HS-5 (cell line): Measurements from ENCODE around the gene PDZD7.
"Not testable (repeated sequence)": the region's sequence is repeated elsewhere in the genome, so short reads cannot be mapped to it uniquely, and the experiment has no call there.

Experiments used
- DNase-seq: peaks from one replicate; pipeline ENCODE4 v3.0.0-alpha.2; 2012; ENCODE audit warnings: low read depth

Gene PDZD7

GRCh38 chr10:100982916-100983830, 47.8 kb downstream of the PDZD7 start:
- no peak for DNase-seq

DNA sequence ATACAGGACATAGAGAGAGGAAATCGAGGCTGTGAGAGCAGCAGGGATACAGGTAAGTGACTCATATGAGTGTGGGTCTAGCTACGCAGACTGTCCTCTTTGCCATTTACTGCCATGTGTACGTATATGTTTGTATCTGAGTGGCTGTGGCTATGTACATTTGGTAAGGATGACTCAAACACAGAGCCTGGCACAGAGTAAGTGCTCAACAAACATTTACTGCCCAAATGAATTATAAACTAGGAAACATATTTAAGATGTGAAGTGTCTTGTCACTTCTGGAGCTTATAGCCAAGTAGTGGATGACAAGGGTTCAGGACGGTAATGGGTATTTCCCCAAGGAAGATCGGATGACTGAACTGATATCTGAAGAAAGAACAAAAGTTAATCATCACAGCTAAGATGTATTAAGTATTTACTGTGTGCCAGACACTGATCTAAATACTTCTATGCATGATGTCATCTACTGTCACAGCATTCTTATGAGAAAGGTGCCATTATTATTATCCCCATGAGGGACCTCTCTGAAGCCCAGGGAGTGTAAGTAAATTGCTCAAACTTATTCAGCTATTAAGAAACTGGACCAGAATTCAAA, 49.7 kb downstream of the PDZD7 start:
- DNase-seq, result no peak

DNA sequence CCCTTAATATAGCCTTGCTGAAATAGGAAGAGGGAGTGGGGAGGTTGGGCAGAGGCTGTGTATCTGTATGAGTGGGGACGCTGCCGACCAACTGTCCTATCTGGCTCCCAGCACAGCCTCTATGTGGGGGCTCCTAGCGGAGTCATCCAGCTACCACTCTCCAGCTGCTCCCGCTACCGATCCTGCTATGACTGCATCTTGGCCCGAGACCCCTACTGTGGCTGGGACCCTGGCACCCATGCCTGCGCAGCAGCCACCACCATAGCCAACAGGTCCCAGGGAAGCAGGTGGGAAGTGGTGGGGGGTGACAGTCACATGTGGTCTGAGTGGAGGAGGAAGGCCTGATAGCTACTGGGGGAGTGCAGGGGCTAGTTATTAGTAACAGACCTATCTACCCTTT, 50.2 kb downstream of the PDZD7 start:
- DNase-seq, result no peak

DNA sequence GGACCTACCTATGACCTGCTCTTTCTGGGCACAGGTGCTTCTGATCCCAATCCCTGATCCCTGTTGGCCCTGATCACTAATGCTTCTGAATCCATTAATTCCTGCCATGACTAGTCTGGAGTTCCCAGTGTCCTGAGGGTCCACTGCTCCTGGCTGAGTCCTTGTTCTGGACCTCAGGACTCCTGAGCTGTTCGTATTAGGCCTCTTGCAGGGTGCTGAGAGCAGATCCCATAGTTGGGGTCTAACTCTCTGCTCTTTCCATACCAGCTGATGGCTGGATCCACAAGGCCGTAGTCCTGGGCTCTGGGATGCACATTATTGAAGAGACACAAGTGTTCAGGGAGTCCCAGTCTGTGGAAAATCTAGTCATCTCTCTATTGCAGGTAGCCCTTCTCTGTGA, 50.6 kb downstream of the PDZD7 start:
- no peak for DNase-seq

DNA sequence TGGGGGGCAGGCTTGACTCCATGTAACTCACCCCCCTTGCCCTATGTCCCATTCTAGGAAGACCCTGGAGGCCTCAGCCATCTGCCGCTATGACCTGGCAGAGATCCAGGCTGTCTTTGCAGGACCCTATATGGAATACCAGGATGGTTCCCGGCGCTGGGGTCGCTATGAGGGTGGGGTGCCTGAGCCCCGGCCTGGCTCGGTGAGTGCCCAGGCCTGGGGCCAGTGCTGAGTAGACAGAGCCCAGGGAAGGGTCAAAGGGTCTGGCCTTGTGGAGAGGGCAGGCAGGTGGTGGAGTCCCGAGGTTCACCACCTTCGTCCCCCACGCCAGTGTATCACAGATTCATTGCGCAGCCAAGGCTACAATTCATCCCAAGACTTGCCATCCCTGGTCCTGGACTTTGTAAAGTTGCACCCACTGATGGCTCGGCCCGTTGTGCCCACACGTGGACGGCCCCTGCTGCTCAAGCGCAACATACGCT, 51.1 kb downstream of the PDZD7 start:
- DNase-seq, result no peak

- DNase-seq, result no peak
Measured at GRCh38 chr10:100978901-100979195, 52.1 kb downstream of the PDZD7 start.

DNA sequence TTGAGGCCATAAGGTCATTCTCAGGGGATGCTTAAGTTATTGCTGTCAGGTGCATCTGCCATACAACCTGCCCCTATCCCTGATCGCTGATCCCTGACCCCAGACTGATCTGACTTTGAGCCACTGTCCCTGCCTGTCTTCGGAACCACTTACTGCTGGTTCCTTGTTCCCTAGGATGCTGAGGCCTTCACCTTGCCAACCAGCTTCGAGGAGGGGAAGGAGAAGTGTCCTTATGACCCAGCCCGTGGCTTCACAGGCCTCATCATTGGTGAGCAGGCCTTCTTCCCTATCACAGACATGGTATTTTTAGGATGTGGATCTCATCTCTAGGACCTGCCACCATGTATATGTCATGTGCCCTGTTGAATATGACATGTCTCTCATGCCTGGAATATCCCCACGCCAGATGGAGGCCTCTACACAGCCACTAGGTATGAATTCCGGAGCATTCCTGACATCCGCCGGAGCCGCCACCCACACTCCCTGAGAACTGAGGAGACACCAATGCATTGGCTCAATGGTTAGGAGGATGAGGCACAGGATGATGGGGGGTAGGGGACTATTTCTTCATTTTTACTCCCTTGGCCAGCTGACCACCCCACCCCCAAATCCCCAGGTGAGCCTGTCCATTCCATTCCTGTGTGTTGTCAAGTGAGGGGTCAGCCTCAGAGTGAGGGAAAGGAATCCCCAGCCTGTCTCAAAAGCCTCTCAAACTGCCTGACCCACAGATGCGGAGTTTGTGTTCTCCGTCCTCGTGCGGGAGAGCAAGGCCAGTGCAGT, 52.6 kb downstream of the PDZD7 start:
- DNase-seq, result no peak

DNA sequence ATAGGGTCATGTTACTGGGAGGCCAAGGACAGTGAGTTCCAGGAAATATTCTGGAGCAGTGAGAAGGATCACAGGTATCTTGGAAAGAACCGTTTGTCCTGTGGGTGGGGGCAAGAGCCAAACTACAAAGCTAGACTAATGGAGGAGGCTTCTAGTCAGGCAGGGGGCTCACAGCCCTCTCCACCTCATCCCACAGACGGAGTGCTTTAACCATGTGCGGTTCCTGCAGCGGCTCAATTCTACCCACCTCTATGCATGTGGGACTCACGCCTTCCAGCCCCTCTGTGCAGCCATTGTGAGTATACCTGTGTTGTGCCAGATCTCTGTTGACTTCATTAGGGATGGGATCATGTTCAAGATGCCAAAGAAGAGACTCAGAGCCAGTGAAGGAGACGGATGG, 53.5 kb downstream of the PDZD7 start:
- no peak for DNase-seq

GRCh38 chr10:100976906-100977305, 54.0 kb downstream of the PDZD7 start:
- DNase-seq, result no peak

- DNase-seq, result not testable (repeated sequence)
Measured at GRCh38 chr10:100975397-100975796, 55.5 kb downstream of the PDZD7 start.

DNA sequence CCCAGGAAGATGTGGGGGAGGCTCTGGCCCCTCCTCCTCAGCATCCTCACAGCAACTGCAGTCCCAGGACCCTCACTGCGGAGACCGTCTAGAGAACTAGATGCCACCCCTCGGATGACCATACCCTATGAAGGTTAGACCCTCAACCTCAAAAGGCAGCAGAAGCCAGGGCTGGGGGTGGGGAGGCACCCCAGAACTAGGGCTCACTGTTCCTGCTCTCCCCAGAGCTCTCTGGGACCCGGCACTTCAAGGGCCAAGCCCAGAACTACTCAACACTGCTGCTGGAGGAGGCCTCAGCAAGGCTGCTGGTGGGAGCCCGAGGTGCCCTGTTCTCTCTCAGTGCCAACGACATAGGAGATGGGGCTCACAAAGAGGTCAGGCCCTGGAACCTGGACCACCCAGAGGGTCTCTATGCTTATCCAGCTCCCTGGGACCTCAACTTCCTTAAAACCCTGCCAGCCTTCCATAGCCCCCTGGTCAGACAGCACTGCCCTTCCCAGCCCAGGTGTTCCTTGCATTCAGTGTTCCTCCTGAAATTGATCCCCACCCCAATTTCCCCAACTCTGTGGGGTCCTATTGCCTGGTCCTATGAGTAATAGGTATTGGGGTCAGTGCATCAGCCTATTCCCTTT, 57.9 kb downstream of the PDZD7 start:
- DNase-seq, result no peak

DNA sequence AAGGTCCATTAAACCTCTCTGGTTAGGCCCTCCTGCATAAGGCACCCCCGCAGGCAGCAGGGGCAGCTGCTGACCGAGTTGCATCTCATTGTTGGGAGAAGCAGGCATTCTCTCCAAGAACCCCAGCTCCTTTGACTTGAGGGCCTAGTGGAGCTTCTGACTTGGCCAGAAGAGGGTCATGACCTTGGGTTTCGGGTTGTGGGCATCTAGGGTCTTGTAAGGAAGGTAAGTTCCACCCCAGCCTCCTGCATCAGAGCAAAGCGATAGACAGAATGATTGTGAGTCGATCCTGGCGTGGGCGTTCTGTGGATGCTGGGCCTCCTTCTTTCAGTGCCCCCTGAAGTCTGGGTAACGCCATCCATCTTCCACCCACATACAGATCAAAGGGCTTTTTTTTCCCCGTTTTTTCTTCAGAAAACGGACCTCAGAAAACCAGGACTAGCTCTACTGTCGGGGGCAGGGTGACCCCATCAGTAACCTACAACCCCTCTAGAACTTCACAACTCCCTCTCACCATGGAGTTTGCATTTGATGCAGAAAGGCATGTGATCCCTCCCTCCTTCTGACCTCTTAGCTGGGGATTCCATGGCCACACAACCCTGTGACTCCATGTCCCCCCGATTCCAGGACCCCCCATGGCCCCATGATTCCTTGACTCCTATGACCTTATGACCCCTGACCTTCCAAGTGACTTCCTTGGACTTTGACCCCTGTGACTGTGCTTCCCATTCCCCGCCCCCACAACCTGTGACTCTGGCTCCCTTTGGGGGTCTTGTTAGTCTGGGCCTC, 58.6 kb downstream of the PDZD7 start:
- DNase-seq, result no peak

GRCh38 chr10:100970914-100971811, 59.8 kb downstream of the PDZD7 start:
- DNase-seq, result no peak

GRCh38 chr10:100970076-100970913, 60.6 kb downstream of the PDZD7 start:
- no peak for DNase-seq

DNA sequence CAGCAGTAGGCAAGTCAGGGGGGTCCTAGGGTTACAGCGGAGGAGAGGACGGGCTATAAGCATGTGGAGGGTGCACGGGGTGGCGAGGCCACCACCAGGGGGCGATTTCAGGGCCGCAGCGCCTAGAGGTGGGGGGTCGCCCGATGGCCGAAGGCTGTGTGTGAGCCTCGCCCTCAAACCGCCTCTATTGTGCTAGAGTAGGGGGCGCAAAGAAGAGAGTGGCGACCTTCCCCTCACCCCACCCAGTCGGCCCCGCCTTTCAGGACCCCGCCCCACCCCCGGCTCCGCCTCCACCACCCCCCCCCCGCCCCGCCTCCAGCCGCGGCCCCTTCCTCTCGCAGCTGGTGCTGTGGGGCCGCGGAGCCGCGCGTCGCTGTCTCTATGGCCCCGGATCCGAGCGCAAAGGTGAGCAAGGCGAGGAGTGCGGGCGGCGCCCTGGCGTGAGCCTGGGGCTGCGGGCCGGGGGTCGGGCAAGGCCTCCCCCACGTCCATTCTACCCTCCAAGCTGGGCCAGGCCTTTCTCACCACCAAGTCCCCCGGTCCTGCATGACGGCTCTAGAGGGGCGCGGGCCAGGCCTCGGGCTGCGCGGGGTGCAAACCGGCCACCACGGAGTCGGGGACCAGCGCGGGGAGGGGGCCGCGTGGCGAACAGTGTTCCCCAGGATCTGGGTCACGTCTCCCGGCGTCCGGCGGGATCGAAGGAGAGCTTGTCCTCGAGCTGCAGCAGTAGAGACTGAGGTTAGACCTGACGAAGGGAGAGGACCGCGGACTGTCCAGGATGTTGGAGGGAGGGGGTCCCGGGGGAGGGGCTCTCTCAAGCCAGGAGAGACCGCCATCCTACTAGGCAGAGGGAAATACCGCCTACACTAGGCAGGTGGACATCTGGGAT, 61.5 kb downstream of the PDZD7 start, which contains the start of gene SEMA4G:
Gene SEMA4G, plus strand, starts transcription at position 318 of the 889 bp plus-strand sequence. CDS start 3,409 bp downstream, outside the sequence.
- DNase-seq, result no peak

- DNase-seq, result no peak
Measured at GRCh38 chr10:100968863-100969186, 62.1 kb downstream of the PDZD7 start.

DNA sequence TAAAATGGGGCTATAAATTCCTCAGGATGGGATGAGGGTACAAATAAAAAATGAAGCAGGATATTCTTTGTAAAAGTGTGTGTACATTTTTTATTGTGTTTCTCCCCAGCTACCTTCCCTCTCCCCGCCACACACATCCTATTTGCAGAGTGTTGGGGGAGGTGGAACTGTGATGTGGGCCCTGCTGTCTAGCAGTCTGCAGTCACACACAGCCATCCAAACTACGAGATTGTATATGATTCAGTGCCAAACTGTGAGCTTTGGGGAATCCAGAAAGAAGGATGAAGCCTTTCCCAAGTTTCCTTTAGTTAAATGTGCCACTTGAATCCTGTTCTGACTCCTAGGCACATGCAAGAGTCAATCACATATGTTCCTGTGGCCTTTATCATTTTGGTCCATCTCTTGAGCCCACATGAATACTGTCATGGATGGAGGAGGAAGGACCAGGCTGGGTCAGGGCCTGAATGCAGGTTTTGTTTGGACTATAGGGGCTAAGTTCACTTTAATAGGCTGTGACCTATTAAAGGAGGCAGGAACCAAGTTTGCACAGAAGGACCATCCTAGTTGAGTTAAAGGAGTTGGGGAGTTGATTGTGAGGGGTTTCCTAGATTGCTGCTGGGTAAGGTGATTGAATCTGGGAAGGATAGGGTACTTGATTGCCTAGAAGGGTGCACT, 62.7 kb downstream of the PDZD7 start:
- DNase-seq, result no peak

DNA sequence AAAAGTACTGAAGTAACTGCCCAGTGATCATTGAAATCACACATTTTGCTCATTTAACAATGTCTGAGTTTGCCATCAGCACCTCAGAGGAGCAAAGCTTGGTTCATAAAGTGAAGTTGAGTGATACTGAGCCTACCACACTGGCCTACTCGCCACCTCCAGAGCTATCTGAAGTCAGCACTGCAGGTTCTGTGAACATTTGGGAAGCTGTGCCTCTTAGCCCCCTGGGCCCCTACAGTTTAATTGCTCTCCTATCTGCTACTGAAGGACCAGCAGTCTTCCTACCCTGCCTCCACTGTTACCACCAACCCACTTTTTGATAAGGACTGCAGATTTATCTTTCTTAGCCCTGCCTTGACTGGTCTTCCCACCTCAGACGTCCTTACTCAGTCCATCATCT, 63.6 kb downstream of the PDZD7 start:
- no peak for DNase-seq
